Keratinocyte (primary cell): ENCODE results near the gene MED27. TPM values are rescaled to one million over a fixed set of nuclear protein-coding genes. Genes with fewer than 3 reads are reported as not detected.

ENCODE experiments used
- DNase-seq: peaks from one replicate; pipeline ENCODE4 v3.0.0-alpha.2; 2011; ENCODE audit warnings: low read depth, missing footprints, low spot score
- FAIRE-seq: peaks from 2 replicates; lab custom pipeline; 2011; peaks lifted over from hg19 to GRCh38; lab: Jason Lieb, UNC
- H2AFZ ChIP-seq: 2 replicates; pipeline ENCODE4 v1.6.0; 2012; ENCODE audit warnings: low read length, control low read depth, inconsistent platforms; ENCODE audit not compliant: control insufficient read depth
- H3K27ac ChIP-seq: 2 replicates; pipeline ENCODE4 v1.5.1; 2011; ENCODE audit warnings: low read length; ENCODE audit not compliant: control insufficient read depth, insufficient read depth
- H3K27me3 ChIP-seq: 3 replicates; pipeline ENCODE4 v1.6.0; 2011; ENCODE audit warnings: low read length; ENCODE audit not compliant: control insufficient read depth, insufficient read depth; ENCODE audit errors: extremely low read depth
- H3K36me3 ChIP-seq, 2 experiments: 2 replicates in 1 of 2; 3 replicates in 1 of 2; pipeline ENCODE4 v1.5.1; 2011; ENCODE audit warnings: low read length in 2 of 2, mild to moderate bottlenecking in 1 of 2; ENCODE audit not compliant: control insufficient read depth in 2 of 2, insufficient read depth in 2 of 2; ENCODE audit errors: extremely low read depth in 1 of 2
- H3K4me1 ChIP-seq: 3 replicates; pipeline ENCODE4 v1.5.1; 2011; ENCODE audit warnings: low read length; ENCODE audit not compliant: control insufficient read depth, insufficient read depth; ENCODE audit errors: extremely low read depth
- H3K4me2 ChIP-seq: 3 replicates; pipeline ENCODE4 v1.6.0; 2011; ENCODE audit warnings: low read depth, low read length; ENCODE audit not compliant: control insufficient read depth, insufficient read depth; ENCODE audit errors: extremely low read depth
- H3K4me3 ChIP-seq, 3 experiments: fragments of 200-600 bp in 1 of 3; sonication (generic) in 1 of 3; 2 replicates in 2 of 3; 3 replicates in 1 of 3; pipeline ENCODE4 v1.5.1; 2011 to 2016; ENCODE audit warnings: low read length in 3 of 3, mild to moderate bottlenecking in 3 of 3, control low read depth in 2 of 3, inconsistent platforms in 1 of 3, low read depth in 1 of 3, mixed read lengths in 1 of 3, mixed run types in 1 of 3, moderate library complexity in 1 of 3; ENCODE audit not compliant: control insufficient read depth in 2 of 3, insufficient read depth in 2 of 3; ENCODE audit errors: extremely low read depth in 1 of 3
- H3K79me2 ChIP-seq: 2 replicates; pipeline ENCODE4 v1.6.0; 2012; ENCODE audit warnings: low read length; ENCODE audit not compliant: control insufficient read depth, insufficient read depth
- H3K9ac ChIP-seq: 3 replicates; pipeline ENCODE4 v1.6.0; 2011; ENCODE audit warnings: low read length; ENCODE audit not compliant: control insufficient read depth, insufficient read depth; ENCODE audit errors: extremely low read depth
- H3K9me1 ChIP-seq: 3 replicates; pipeline ENCODE4 v1.6.0; 2011; ENCODE audit warnings: low read length; ENCODE audit not compliant: control insufficient read depth, insufficient read depth; ENCODE audit errors: extremely low read depth
- H3K9me3 ChIP-seq: 2 replicates; pipeline ENCODE4 v1.5.1; 2012; ENCODE audit warnings: low read depth, low read length; ENCODE audit not compliant: control insufficient read depth
- H4K20me1 ChIP-seq: 3 replicates; pipeline ENCODE4 v1.6.0; 2011; ENCODE audit warnings: low read length; ENCODE audit not compliant: control insufficient read depth, insufficient read depth; ENCODE audit errors: extremely low read depth
- CTCF ChIP-seq, 3 experiments: IDR thresholded peaks in 1 of 3; conservative IDR thresholded peaks in 1 of 3; optimal IDR thresholded peaks in 1 of 3; 2 replicates in 2 of 3; 3 replicates in 1 of 3; pipeline versions ENCODE3 to v1.5.1; 2011; ENCODE audit warnings: low read length in 3 of 3, mild to moderate bottlenecking in 3 of 3, moderate library complexity in 2 of 3, control low read depth in 1 of 3, inconsistent platforms in 1 of 3; ENCODE audit not compliant: insufficient read depth in 2 of 3; ENCODE audit errors: extremely low read depth in 1 of 3
- EZH2 ChIP-seq: IDR thresholded peaks from one replicate; pipeline ENCODE4 v1.6.1; 2012; ENCODE audit warnings: inconsistent platforms, mild to moderate bottlenecking, low read length, moderate library complexity
- dilution Hi-C: fragments of 300-500 bp; cut with MboI; formaldehyde crosslinking; loops from one replicate; pipeline ENCODE4 v1.7.0; 2020; ENCODE audit warnings: low sequenced_read_pairs; ENCODE audit not compliant: extremely low pct_ligation_motif_present
- polyA plus RNA-seq, 5 experiments: library from polyadenylated mRNA; depleted of rRNA in 3 of 5; stranded (reverse) in 3 of 5; stranded (forward) in 1 of 5; unstranded in 1 of 5; fragments of >200 nt; gene quantifications; 1 replicate in 1 of 5; 2 replicates in 3 of 5; 3 replicates in 1 of 5; pipeline versions ENCODE4 v1.2.1 to v1.2.3, GENCODE V29; 2011 to 2012; ENCODE audit warnings: missing spikeins in 2 of 5, low read depth in 1 of 5, low replicate concordance in 1 of 5

The MED27 gene
- polyA plus RNA-seq, 1 donor (not counting 4 experiments of a cell fraction or from before 2014, with no cell fraction given): 39.0 TPM

DNA sequence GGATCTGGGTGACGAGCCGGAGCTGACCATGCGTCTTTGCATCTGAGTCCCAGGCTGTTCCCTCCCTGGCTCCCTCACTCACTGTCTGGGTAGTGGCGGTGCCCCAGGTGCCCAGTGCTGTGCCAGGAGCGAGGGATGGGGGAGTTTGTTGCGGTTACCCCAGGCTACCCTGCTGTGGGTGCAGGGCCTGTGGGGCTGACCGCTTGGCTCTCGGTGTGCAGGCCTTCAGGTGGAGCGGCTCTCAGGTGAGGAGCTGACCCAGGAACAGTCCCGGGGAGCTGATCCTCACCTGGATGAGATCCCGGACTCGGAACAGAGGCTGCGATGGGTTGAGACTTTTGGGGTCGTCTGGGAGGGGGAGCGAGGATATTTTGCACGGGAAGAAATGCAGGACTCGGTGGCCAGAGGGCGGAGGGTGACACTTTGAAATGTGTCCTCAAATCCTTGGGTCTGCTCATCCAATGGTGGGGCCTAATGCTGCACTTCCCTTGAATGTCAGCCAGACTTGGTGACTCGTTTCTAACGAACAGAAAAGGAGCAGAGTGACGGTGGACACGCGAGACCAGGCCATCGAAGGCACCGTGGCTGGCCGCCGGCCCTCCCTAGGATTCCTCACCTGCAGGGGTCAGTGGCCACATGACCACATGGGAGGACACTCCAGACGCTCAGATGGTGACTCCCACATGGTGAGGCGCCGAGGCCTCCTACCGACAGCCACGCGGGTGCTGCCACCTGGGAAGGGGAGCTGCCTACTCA lies 235.5 kb downstream of the MED27 start:
- Histone ChIP-seq H3K79me2 (no peaks in the 10 kb centered on the region), H3K27ac (no peak overlapping the region), H4K20me1 (no peaks in the 10 kb centered on the region), H3K9me3 (no peaks in the 10 kb centered on the region), H3K9ac (no peak overlapping the region), H2AFZ (no peak overlapping the region), H3K27me3 (peaks cover 9% of the 10 kb centered on the region), H3K36me3 (no peaks in the 10 kb centered on the region), H3K4me3 (no peak overlapping the region), H3K4me2 (no peak overlapping the region), H3K9me1 (no peaks in the 10 kb centered on the region), H3K4me1 (peaks cover 3% of the 10 kb centered on the region)
- FAIRE-seq (no peak), DNase-seq (no peak)
- TF ChIP-seq EZH2 (no peak), CTCF (optimal IDR thresholded peaks at IDR 0.05 in 1 of 3, IDR thresholded peaks at IDR 0.05 in 1 of 3, conservative IDR thresholded peaks at IDR 0.05 in 1 of 3; ENCODE audit: extremely low read depth in 1 of 3, insufficient read depth in 2 of 3, low read length in 3 of 3) (no peak)
- dilution Hi-C loops: no loop called here

- H3K4me3 ChIP-seq: no peak overlapping the region
- no peaks in the 10 kb centered on the region for H3K79me2 ChIP-seq
- H2AFZ ChIP-seq: no peak overlapping the region
- peaks cover 3% of the 10 kb centered on the region for H3K4me1 ChIP-seq
- H3K27me3 ChIP-seq: peaks cover 26% of the 10 kb centered on the region
- dilution Hi-C loops: no loop called here
- H3K9me1 ChIP-seq: no peaks in the 10 kb centered on the region
- no peak for DNase-seq
- H4K20me1 ChIP-seq: no peaks in the 10 kb centered on the region
- no peak overlapping the region for H3K27ac ChIP-seq
- no peak overlapping the region for H3K4me2 ChIP-seq
- FAIRE-seq: no peak
- no peaks in the 10 kb centered on the region for H3K9me3 ChIP-seq
- no peak overlapping the region for H3K9ac ChIP-seq
- no peaks in the 10 kb centered on the region for H3K36me3 ChIP-seq
- TF ChIP-seq CTCF (optimal IDR thresholded peaks at IDR 0.05 in 1 of 3, IDR thresholded peaks at IDR 0.05 in 1 of 3, conservative IDR thresholded peaks at IDR 0.05 in 1 of 3; ENCODE audit: extremely low read depth in 1 of 3, insufficient read depth in 2 of 3, low read length in 3 of 3) (no peak), EZH2 (no peak)
These were observed 237.8 kb downstream of the MED27 start for GRCh38 chr9:131841765-131842318.
